ENCODE measurements around the gene LYSMD2. TPM values are rescaled to one million over a fixed set of nuclear protein-coding genes. Genes with fewer than 3 reads are reported as not detected.
A peak's percentile ranks its signal among the peaks of the same experiment; 100 is the strongest.
"Not testable (repeated sequence)": the region's sequence is repeated elsewhere in the genome, so short reads cannot be mapped to it uniquely, and the experiment has no call there.

The LYSMD2 gene, protein sequence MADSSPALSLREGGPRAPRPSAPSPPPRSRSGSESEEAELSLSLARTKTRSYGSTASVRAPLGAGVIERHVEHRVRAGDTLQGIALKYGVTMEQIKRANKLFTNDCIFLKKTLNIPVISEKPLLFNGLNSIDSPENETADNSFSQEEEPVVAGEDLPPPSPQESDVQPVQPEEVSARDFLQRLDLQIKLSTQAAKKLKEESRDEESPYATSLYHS
- 3.4 and 5.4 TPM in 2 replicates for total RNA-seq (2014; rRNA removed; shearing (Covaris generic); ENCODE audit: low replicate concordance)

- H3K27me3 ChIP-seq (ENCODE audit: low read length): no peaks in the 10 kb centered on the region
- peak within 1 kb of the TSS; percentile 73 for H3K9ac ChIP-seq (ENCODE audit: low read length)
- H3K9me2 ChIP-seq (replicated peaks; ENCODE audit: insufficient read depth, low read length): no peaks in the 10 kb centered on the region
- no peaks in the 10 kb centered on the region for H3K36me3 ChIP-seq (ENCODE audit: insufficient read depth, low read length)
- no peaks in the 10 kb centered on the region for H3K79me2 ChIP-seq (ENCODE audit: low read length)
- peaks cover 33% of the 10 kb centered on the region for H3K4me1 ChIP-seq (ENCODE audit: low read length)
- DNase-seq: peak; percentile 82
- 0 out of 2 replicates have a peak, but pooled peaks cover 4% of the 10 kb centered on the region for H4K20me1 ChIP-seq (ENCODE audit: insufficient read depth, low read depth, low read length)
- peak within 1 kb of the TSS; percentile 69 for H3K4me3 ChIP-seq (ENCODE audit: low read length)
- no peak within 1 kb of the TSS for H3K27ac ChIP-seq (ENCODE audit: low read length)
- peak within 1 kb of the TSS; percentile 90 for H2AFZ ChIP-seq (ENCODE audit: low read length)
- H3K4me2 ChIP-seq (ENCODE audit: low read depth, low read length, poor library complexity, severe bottlenecking): peak within 1 kb of the TSS; percentile 66
- no peaks in the 10 kb centered on the region for H3K9me3 ChIP-seq (ENCODE audit: low read length)
Observed at GRCh38 chr15:51737522-51738305, at the start of gene LYSMD2. LYSMD2 (minus strand) TSS chr15:51737655; CDS start chr15:51737622, 33 bp downstream.

GRCh38 chr15:51787130-51787529 lies 49.7 kb upstream of the LYSMD2 start:
- not testable (repeated sequence) for H3K9me3 ChIP-seq (ENCODE audit: low read length); H3K27ac ChIP-seq (ENCODE audit: low read length); H3K9ac ChIP-seq (ENCODE audit: low read length); H2AFZ ChIP-seq (ENCODE audit: low read length); H3K36me3 ChIP-seq (ENCODE audit: insufficient read depth, low read length); H3K9me2 ChIP-seq (replicated peaks; ENCODE audit: insufficient read depth, low read length); H3K27me3 ChIP-seq (ENCODE audit: low read length); H3K4me1 ChIP-seq (ENCODE audit: low read length); H3K4me2 ChIP-seq (ENCODE audit: low read depth, low read length, poor library complexity, severe bottlenecking); H4K20me1 ChIP-seq (ENCODE audit: insufficient read depth, low read depth, low read length); DNase-seq; H3K4me3 ChIP-seq (ENCODE audit: low read length); H3K79me2 ChIP-seq (ENCODE audit: low read length)

DNA sequence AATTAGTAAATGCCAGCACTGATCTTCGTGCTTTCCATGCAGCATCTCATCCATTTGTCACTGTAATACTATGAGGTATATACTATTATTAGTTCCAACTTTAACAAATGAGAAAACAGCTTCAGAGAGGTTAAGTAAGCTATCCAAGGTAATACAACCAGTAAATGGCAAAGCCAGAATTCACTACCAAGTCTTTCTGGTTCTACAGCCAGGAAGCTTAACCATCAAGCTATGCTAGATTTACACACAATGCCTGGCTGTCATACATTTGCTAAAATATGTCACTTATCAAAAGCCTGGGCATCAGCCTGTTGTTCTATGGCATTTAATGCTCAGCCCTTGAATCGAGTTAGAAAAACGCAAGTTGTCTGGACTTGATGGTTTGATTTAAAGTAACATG lies 46.5 kb upstream of the LYSMD2 start:
- no peak overlapping the region for H2AFZ ChIP-seq (ENCODE audit: low read length)
- DNase-seq: no peak
- no peak overlapping the region for H3K9ac ChIP-seq (ENCODE audit: low read length)
- H3K79me2 ChIP-seq (ENCODE audit: low read length): no peaks in the 10 kb centered on the region
- no peak overlapping the region for H3K4me3 ChIP-seq (ENCODE audit: low read length)
- no peak overlapping the region for H3K27ac ChIP-seq (ENCODE audit: low read length)
- no peaks in the 10 kb centered on the region for H3K27me3 ChIP-seq (ENCODE audit: low read length)
- H3K4me1 ChIP-seq (ENCODE audit: low read length): no peaks in the 10 kb centered on the region
- H3K36me3 ChIP-seq (ENCODE audit: insufficient read depth, low read length): no peaks in the 10 kb centered on the region
- H3K4me2 ChIP-seq (ENCODE audit: low read depth, low read length, poor library complexity, severe bottlenecking): no peak overlapping the region
- no peaks in the 10 kb centered on the region for H4K20me1 ChIP-seq (ENCODE audit: insufficient read depth, low read depth, low read length)
- H3K9me3 ChIP-seq (ENCODE audit: low read length): no peaks in the 10 kb centered on the region
- no peaks in the 10 kb centered on the region for H3K9me2 ChIP-seq (replicated peaks; ENCODE audit: insufficient read depth, low read length)

DNA sequence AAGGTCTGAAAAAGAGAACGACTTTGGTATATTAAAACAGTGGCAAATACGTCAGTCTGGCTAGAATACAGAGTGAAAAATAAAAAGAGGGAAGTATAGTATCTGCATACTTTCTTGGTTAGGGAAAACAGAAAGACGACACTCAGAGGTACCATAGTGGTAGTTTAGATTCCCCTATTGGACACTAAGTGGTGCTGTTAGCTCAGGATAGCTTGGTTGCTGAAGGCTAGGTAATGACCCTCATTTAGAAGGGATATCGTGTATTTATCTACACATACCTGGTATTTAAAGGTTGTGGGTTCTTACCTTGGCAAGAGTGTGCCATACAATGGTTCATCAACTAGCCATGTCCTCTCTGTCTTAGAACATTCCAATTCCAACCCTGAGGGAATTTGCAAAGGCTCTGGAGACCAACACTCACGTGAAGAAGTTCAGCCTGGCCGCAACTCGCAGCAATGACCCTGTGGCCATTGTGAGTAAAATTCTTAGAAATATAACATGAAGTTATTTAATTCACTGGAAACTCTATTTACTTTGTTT lies 45.0 kb upstream of the LYSMD2 start:
- Histone ChIP-seq H3K9ac (ENCODE audit: low read length) (no peak overlapping the region), H3K4me2 (ENCODE audit: low read depth, low read length, poor library complexity, severe bottlenecking) (no peak overlapping the region), H3K79me2 (ENCODE audit: low read length) (no peaks in the 10 kb centered on the region), H3K9me2 (replicated peaks; ENCODE audit: insufficient read depth, low read length) (no peaks in the 10 kb centered on the region), H3K4me1 (ENCODE audit: low read length) (no peaks in the 10 kb centered on the region), H2AFZ (ENCODE audit: low read length) (no peak overlapping the region), H4K20me1 (ENCODE audit: insufficient read depth, low read depth, low read length) (no peaks in the 10 kb centered on the region), H3K36me3 (ENCODE audit: insufficient read depth, low read length) (no peaks in the 10 kb centered on the region), H3K27me3 (ENCODE audit: low read length) (no peaks in the 10 kb centered on the region), H3K27ac (ENCODE audit: low read length) (no peak overlapping the region), H3K4me3 (ENCODE audit: low read length) (no peak overlapping the region), H3K9me3 (ENCODE audit: low read length) (no peaks in the 10 kb centered on the region)
- DNase-seq: peak; percentile 72

GRCh38 chr15:51781506-51781905 lies 44.1 kb upstream of the LYSMD2 start:
- no peaks in the 10 kb centered on the region for H3K27me3 ChIP-seq (ENCODE audit: low read length)
- no peaks in the 10 kb centered on the region for H3K9me3 ChIP-seq (ENCODE audit: low read length)
- no peaks in the 10 kb centered on the region for H3K36me3 ChIP-seq (ENCODE audit: insufficient read depth, low read length)
- DNase-seq: no peak
- H3K4me2 ChIP-seq (ENCODE audit: low read depth, low read length, poor library complexity, severe bottlenecking): no peak overlapping the region
- no peaks in the 10 kb centered on the region for H3K79me2 ChIP-seq (ENCODE audit: low read length)
- no peaks in the 10 kb centered on the region for H3K4me1 ChIP-seq (ENCODE audit: low read length)
- no peaks in the 10 kb centered on the region for H3K9me2 ChIP-seq (replicated peaks; ENCODE audit: insufficient read depth, low read length)
- H3K9ac ChIP-seq (ENCODE audit: low read length): no peak overlapping the region
- H4K20me1 ChIP-seq (ENCODE audit: insufficient read depth, low read depth, low read length): no peaks in the 10 kb centered on the region
- no peak overlapping the region for H3K4me3 ChIP-seq (ENCODE audit: low read length)
- no peak overlapping the region for H3K27ac ChIP-seq (ENCODE audit: low read length)
- no peak overlapping the region for H2AFZ ChIP-seq (ENCODE audit: low read length)

GRCh38 chr15:51780636-51781035 lies 43.2 kb upstream of the LYSMD2 start:
- no peak overlapping the region for H3K9ac ChIP-seq (ENCODE audit: low read length)
- H3K27ac ChIP-seq (ENCODE audit: low read length): no peak overlapping the region
- H2AFZ ChIP-seq (ENCODE audit: low read length): no peak overlapping the region
- no peaks in the 10 kb centered on the region for H3K9me2 ChIP-seq (replicated peaks; ENCODE audit: insufficient read depth, low read length)
- no peaks in the 10 kb centered on the region for H3K79me2 ChIP-seq (ENCODE audit: low read length)
- H3K9me3 ChIP-seq (ENCODE audit: low read length): no peaks in the 10 kb centered on the region
- H3K4me2 ChIP-seq (ENCODE audit: low read depth, low read length, poor library complexity, severe bottlenecking): no peak overlapping the region
- DNase-seq: no peak
- H4K20me1 ChIP-seq (ENCODE audit: insufficient read depth, low read depth, low read length): no peaks in the 10 kb centered on the region
- no peaks in the 10 kb centered on the region for H3K27me3 ChIP-seq (ENCODE audit: low read length)
- H3K4me3 ChIP-seq (ENCODE audit: low read length): no peak overlapping the region
- no peaks in the 10 kb centered on the region for H3K4me1 ChIP-seq (ENCODE audit: low read length)
- no peaks in the 10 kb centered on the region for H3K36me3 ChIP-seq (ENCODE audit: insufficient read depth, low read length)

DNA sequence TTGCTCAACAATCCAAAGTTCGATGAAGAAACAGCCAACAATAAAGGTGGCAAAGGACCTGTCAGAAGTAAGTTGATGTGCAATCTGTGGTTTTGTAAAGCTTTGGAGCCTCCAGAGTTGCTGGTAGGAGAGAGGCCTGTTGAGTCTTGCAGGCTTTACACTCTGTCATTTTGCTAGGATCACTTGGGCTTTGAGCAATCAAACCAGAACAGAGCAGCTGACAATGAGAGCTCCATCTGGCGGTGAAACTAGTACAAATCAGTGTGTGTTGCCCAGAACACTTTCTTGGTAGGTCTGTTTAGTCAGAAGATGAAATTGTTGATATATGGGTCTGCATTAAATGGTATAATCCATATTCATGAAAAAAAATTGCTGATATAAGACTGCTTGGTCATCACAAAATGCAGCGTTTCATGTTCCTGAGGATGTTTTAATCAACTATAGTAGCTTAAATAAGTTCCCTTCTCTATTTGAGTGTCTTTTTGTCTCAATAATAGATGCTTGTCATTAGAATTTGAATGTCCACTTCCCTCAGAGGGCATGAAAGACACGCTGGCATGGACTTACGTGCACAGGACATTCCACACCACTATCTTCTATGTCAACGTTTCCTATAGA lies 39.6 kb upstream of the LYSMD2 start:
- H3K4me2 ChIP-seq (ENCODE audit: low read depth, low read length, poor library complexity, severe bottlenecking): no peak overlapping the region
- no peaks in the 10 kb centered on the region for H3K9me3 ChIP-seq (ENCODE audit: low read length)
- H3K79me2 ChIP-seq (ENCODE audit: low read length): no peaks in the 10 kb centered on the region
- no peaks in the 10 kb centered on the region for H3K27me3 ChIP-seq (ENCODE audit: low read length)
- H3K27ac ChIP-seq (ENCODE audit: low read length): no peak overlapping the region
- no peaks in the 10 kb centered on the region for H3K4me1 ChIP-seq (ENCODE audit: low read length)
- no peak overlapping the region for H3K4me3 ChIP-seq (ENCODE audit: low read length)
- no peaks in the 10 kb centered on the region for H4K20me1 ChIP-seq (ENCODE audit: insufficient read depth, low read depth, low read length)
- H3K9ac ChIP-seq (ENCODE audit: low read length): no peak overlapping the region
- peak; percentile 90 for DNase-seq
- H2AFZ ChIP-seq (ENCODE audit: low read length): no peak overlapping the region
- H3K36me3 ChIP-seq (ENCODE audit: insufficient read depth, low read length): no peaks in the 10 kb centered on the region
- H3K9me2 ChIP-seq (replicated peaks; ENCODE audit: insufficient read depth, low read length): no peaks in the 10 kb centered on the region

Measured in Karpas-422 (cell line).